Cardiac fibroblast (primary cell): ENCODE results near the gene IRGC.

Experiments
- DNase-seq, 2 donors: peaks; one replicate each; pipeline versions ENCODE4 v3.0.0 to v3.0.0-alpha.2; 2010; ENCODE audit warnings: low read depth in 2 of 2
- H3K4me3 ChIP-seq, 2 donors: replicated peaks in 1 of 2; 1 replicate in 1 of 2; 2 replicates in 1 of 2; pipeline ENCODE4 v1.5.1; 2011; ENCODE audit warnings: low read depth in 2 of 2, low read length in 2 of 2, mild to moderate bottlenecking in 2 of 2, moderate library complexity in 1 of 2
- TF ChIP-seq, protein P1 (sequence below): IDR thresholded peaks from one replicate; pipeline ENCODE4 v1.5.1; 2011; ENCODE audit warnings: low read depth, mild to moderate bottlenecking, low read length, inconsistent platforms

Gene IRGC

DNA sequence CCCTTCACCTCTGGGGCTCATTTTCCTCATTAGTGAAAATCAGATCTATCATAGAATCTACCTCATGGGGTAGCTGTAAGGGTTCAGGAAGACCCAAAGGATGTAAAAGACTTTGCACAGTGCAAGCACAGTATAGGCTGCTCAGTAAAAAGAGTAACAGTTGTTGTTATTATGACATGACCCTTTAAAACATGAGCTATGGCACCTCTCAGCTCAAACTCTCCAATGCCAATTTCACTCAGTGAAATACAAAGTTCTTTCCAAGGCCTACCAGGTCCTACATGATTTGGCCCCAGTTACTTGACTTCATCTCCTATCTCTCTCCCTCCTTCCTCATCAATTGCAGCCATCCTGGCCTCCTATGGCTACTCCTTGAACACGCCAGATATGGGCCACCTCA lies 34.0 kb downstream of the IRGC start:
- DNase-seq, result no peak
- TF ChIP-seq, protein P1, sequence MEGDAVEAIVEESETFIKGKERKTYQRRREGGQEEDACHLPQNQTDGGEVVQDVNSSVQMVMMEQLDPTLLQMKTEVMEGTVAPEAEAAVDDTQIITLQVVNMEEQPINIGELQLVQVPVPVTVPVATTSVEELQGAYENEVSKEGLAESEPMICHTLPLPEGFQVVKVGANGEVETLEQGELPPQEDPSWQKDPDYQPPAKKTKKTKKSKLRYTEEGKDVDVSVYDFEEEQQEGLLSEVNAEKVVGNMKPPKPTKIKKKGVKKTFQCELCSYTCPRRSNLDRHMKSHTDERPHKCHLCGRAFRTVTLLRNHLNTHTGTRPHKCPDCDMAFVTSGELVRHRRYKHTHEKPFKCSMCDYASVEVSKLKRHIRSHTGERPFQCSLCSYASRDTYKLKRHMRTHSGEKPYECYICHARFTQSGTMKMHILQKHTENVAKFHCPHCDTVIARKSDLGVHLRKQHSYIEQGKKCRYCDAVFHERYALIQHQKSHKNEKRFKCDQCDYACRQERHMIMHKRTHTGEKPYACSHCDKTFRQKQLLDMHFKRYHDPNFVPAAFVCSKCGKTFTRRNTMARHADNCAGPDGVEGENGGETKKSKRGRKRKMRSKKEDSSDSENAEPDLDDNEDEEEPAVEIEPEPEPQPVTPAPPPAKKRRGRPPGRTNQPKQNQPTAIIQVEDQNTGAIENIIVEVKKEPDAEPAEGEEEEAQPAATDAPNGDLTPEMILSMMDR, result no peak
- no peak overlapping the region for H3K4me3 ChIP-seq

DNA sequence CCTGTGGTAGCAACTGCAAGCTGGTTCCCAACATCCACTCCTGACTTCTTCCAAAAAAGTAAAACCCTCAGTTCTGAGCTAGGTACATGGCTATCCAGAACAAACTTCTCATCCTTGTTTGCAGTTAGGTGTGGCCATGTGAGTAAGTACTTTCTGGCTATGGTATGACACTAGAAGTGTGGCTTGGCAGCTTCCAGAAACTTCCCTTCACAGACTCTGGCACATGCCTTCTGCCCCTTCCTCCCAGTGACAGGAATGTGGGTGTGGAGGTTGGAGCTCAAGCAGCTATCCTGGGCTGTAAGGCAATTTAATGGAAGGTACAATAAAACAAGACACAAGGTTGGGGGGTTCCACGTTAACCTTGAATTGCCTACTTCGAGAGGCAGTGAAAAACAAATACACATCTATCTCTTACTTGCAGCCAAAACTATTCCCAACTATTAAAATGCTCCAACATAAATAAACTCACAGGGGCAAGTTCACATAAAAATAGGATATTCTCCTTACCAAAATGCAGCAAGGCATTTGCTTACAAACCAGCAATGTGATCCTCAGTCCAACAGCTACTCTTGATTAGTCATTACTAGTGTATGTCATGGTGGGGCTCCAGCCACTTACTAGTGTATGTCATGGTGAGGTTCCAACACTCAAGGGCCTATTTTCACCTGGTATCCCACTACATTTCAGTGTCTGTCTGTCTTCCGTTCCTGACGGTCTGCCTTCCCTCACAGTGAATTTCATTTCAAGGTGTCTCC lies 35.8 kb downstream of the IRGC start:
- peak; percentile 13 to 43 for DNase-seq
- TF ChIP-seq, protein P1, result no peak
- H3K4me3 ChIP-seq, result no peak overlapping the region

DNA sequence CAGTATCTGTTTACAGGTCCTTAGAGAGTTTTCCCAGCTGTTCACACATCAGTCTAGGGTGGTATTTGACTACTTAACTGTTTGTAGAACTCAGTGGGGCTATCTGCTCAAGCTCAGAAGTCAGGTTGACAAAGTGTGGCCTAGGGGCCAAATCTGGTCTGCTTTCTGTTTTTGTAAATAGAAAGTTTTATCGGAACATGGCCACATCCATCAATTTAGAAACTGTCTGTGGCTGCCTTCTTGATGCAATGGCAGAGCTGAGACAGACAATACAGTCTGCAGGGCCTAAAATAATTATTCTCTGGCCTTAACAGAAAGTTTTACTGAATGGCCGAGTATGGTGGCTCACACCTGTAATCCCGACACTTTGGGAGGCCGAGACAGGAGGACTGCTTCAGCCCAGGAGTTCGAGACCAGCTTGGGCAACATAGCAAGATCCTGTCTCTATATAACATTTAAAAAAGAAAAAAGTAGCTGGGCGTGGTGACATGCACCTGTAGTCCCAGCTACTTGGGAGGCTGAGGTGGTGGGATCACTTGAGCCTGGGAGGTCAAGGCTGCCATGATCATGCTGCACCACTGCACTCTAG lies 36.5 kb downstream of the IRGC start:
- no peak for DNase-seq
- TF ChIP-seq, protein P1, result no peak
- no peak overlapping the region for H3K4me3 ChIP-seq

DNA sequence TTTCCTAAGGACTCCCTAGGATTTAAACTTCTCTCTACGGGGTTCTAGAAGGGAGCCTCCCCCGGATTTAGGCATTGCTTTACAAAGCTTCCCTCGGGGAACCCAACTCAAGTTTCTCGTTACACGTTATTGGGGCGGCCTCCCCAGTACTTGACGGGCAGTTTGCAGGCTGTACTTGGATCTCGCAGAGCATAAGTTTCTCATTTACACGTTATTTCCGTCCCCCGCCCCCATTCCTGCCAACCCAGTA lies 38.3 kb downstream of the IRGC start:
- DNase-seq, result no peak
- peak overlapping the region; percentile 70 to 93 for H3K4me3 ChIP-seq

DNA sequence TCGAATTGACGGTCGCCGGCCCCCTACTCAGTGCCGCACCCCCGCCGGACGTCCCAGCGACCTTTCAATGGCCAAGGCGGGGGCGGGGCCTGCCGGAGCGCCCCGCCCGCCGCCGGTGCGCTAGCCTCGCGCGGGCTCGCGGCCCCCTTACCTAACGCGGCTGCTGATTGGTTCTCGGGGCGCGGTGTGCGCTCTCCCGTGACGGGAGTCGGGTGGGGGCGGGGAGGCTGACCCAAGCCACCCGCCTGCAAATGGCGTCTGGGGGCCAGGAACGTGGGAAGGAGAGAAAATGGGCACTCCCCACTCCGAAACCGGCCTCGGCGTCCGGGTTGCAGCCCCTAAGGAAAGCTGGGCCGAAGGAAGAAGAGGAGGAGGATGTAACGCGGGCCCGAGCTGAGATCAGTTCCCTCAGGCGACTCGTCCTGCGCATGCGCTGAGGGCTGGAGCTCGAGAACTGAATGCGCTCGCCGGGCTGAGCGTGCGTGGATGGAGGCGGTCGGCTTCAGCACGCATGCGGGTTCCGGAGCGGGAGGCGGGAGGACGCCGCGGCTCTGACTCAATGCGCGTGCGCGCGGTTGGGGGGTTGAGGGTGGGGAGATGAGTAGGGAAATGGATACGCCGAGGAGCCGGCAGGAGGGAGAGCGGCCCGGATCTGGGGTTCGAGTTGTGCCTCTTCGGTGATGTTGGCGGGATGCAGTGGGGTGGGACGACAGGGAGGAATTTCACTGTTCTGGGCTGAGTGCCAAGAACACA lies 38.8 kb downstream of the IRGC start, which contains the start of gene SMG9:
TSS of gene SMG9 (minus strand) at position 460 of the 753 bp plus-strand sequence. CDS start 4,221 bp downstream, outside the sequence.
- TF ChIP-seq, protein P1, result no peak
- H3K4me3 ChIP-seq, result peak within 1 kb of the TSS; percentile 70 to 93
- peak; percentile 98 to 99 for DNase-seq

More for the DNA sequence above, 38.3 kb downstream of the IRGC start:
- TF ChIP-seq, protein P1, result no peak

DNA sequence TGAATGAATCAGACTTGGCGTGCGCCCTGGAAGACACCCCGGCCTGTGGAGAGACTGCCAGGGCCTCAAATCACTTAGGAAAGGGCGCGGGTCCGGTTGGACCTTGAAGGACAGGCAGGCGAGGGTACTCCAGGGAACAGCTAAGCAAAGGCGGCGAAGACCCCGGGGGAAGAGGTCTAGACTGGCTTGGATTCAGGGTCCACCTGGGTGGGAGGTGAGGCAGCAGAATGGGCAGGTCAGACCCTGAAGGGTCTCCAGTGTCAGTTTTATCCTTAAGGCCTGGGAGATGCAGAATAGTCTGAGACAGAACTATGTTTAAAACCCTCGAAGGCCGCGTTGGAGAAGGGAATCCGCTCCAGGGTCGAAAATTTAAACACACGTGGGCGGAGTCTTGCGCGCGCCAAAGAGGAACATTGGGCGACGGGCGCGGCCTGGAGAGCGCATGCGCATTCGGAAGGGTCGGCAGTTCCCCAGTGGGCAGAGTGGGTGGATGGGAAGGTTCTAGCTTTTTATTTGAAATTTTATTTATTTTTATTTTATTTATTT lies 39.5 kb downstream of the IRGC start:
- TF ChIP-seq, protein P1, result no peak
- DNase-seq, result peak; percentile 78 to 80
- H3K4me3 ChIP-seq, result peak overlapping the region; percentile 70 to 93
